Measurements from ENCODE around the gene UPK3A.

- TF ChIP-seq CTCF (conservative IDR thresholded peaks at IDR 0.05) = no peak
- TF ChIP-seq EZH2 (IDR thresholded peaks at IDR 0.05; ENCODE audit: low read depth) = no peak
Measured at GRCh38 chr22:45276507-45277105, 8.1 kb upstream of the UPK3A start.
